Nephron (organoid): ENCODE measurements around the gene BARX2.
"Not testable (repeated sequence)": the region's sequence is repeated elsewhere in the genome, so short reads cannot be mapped to it uniquely, and the experiment has no call there.

Source experiments
- H3K27ac Mint-ChIP-seq, 3 experiments: 2 replicates each; pipeline ENCODE4 v1.8.0; 2020; ENCODE audit warnings: mixed read lengths in 3 of 3, mild to moderate bottlenecking in 2 of 3, moderate library complexity in 1 of 3
- H3K27me3 Mint-ChIP-seq: 2 replicates; pipeline ENCODE4 v1.8.0; 2021; ENCODE audit warnings: low read depth, mild to moderate bottlenecking, moderate library complexity, mixed read lengths
- H3K36me3 Mint-ChIP-seq: 2 replicates; pipeline ENCODE4 v1.8.0; 2020; ENCODE audit warnings: low read depth, mixed read lengths
- H3K4me1 Mint-ChIP-seq: 2 replicates; pipeline ENCODE4 v1.8.0; 2020; ENCODE audit warnings: mixed read lengths
- H3K4me3 Mint-ChIP-seq, 3 experiments: 2 replicates each; pipeline ENCODE4 v1.8.0; 2020; ENCODE audit warnings: mild to moderate bottlenecking in 3 of 3, mixed read lengths in 3 of 3, moderate library complexity in 2 of 3
- H3K9me3 Mint-ChIP-seq: 2 replicates; pipeline ENCODE4 v1.8.0; 2020; ENCODE audit warnings: mixed read lengths
- CTCF ChIP-seq, 3 experiments: fragments of 200-600 bp; sonication (generic); IDR thresholded peaks; one replicate each; pipeline ENCODE4 v1.5.0; 2021; ENCODE audit warnings: antibody characterized with exemption in 3 of 3; ENCODE audit not compliant: unreplicated experiment in 3 of 3

Gene BARX2

GRCh38 chr11:129333873-129334272, 41.8 kb upstream of the BARX2 start:
- no peak overlapping the region for H3K4me3 Mint-ChIP-seq
- no peak for TF ChIP-seq CTCF (IDR thresholded peaks at IDR 0.05; ENCODE audit: unreplicated experiment in 3 of 3)
- no peaks in the 10 kb centered on the region for H3K36me3 Mint-ChIP-seq
- no peak overlapping the region for H3K27ac Mint-ChIP-seq
- H3K4me1 Mint-ChIP-seq, result peaks cover 11% of the 10 kb centered on the region
- peaks cover 2% of the 10 kb centered on the region for H3K9me3 Mint-ChIP-seq
- peaks cover 11% of the 10 kb centered on the region for H3K27me3 Mint-ChIP-seq

GRCh38 chr11:129344301-129344940, 31.2 kb upstream of the BARX2 start:
- not testable (repeated sequence) for H3K27me3 Mint-ChIP-seq, H3K27ac Mint-ChIP-seq, H3K9me3 Mint-ChIP-seq, H3K36me3 Mint-ChIP-seq, H3K4me1 Mint-ChIP-seq
- peak overlapping the region in 1 of 3 experiments; percentile 38 for H3K4me3 Mint-ChIP-seq

- H3K36me3 Mint-ChIP-seq, result no peaks in the 10 kb centered on the region
- no peak for TF ChIP-seq CTCF (IDR thresholded peaks at IDR 0.05; ENCODE audit: unreplicated experiment in 3 of 3)
- no peak overlapping the region for H3K4me3 Mint-ChIP-seq
- H3K9me3 Mint-ChIP-seq, result peaks cover 4% of the 10 kb centered on the region
- peaks cover 2% of the 10 kb centered on the region for H3K4me1 Mint-ChIP-seq
- H3K27me3 Mint-ChIP-seq, result peaks cover 4% of the 10 kb centered on the region
- H3K27ac Mint-ChIP-seq, result no peak overlapping the region
These were observed 28.7 kb upstream of the BARX2 start for GRCh38 chr11:129346916-129347315.

- H3K4me1 Mint-ChIP-seq, result peaks cover 20% of the 10 kb centered on the region
- H3K9me3 Mint-ChIP-seq, result peaks cover 4% of the 10 kb centered on the region
- H3K27ac Mint-ChIP-seq, result no peak overlapping the region
- TF ChIP-seq CTCF (IDR thresholded peaks at IDR 0.05; ENCODE audit: unreplicated experiment in 3 of 3), result no peak
- H3K27me3 Mint-ChIP-seq, result peaks cover 4% of the 10 kb centered on the region
- no peaks in the 10 kb centered on the region for H3K36me3 Mint-ChIP-seq
- no peak overlapping the region for H3K4me3 Mint-ChIP-seq
These were observed 26.8 kb upstream of the BARX2 start for GRCh38 chr11:129348813-129349212.

GRCh38 chr11:129352676-129353075, 23.0 kb upstream of the BARX2 start:
- H3K36me3 Mint-ChIP-seq, result no peaks in the 10 kb centered on the region
- H3K27ac Mint-ChIP-seq, result peak overlapping the region; percentile 14 to 57 (median 30)
- peaks cover 20% of the 10 kb centered on the region for H3K4me1 Mint-ChIP-seq
- H3K27me3 Mint-ChIP-seq, result peaks cover 4% of the 10 kb centered on the region
- no peaks in the 10 kb centered on the region for H3K9me3 Mint-ChIP-seq
- no peak overlapping the region for H3K4me3 Mint-ChIP-seq
- TF ChIP-seq CTCF (IDR thresholded peaks at IDR 0.05; ENCODE audit: unreplicated experiment in 3 of 3), result no peak

- no peak overlapping the region for H3K4me3 Mint-ChIP-seq
These were observed 21.0 kb upstream of the BARX2 start for GRCh38 chr11:129354691-129355090.

More at GRCh38 chr11:129354691-129355090, 21.0 kb upstream of the BARX2 start:
- Mint-ChIP-seq H3K36me3 (no peaks in the 10 kb centered on the region), H3K9me3 (peaks cover 9% of the 10 kb centered on the region), H3K27ac (no peak overlapping the region), H3K27me3 (peaks cover 4% of the 10 kb centered on the region), H3K4me1 (peaks cover 20% of the 10 kb centered on the region)
- no peak for TF ChIP-seq CTCF (IDR thresholded peaks at IDR 0.05; ENCODE audit: unreplicated experiment in 3 of 3)
